Heart right ventricle (tissue), 16 donors: ENCODE measurements around the gene FOXJ2. TPM values are rescaled to one million over a fixed set of nuclear protein-coding genes. Genes with fewer than 3 reads are reported as not detected.

ENCODE experiments used
- ATAC-seq, 8 donors: fragments of 200-7000 bp; cut with Tn5 transposase; one replicate each; pipeline ENCODE4 v1.9.1; 2020; ENCODE audit warnings: mild to moderate bottlenecking in 8 of 8, moderate library complexity in 8 of 8, moderate number of reproducible peaks in 1 of 8
- DNase-seq, 2 donors: peaks; one replicate each; pipeline ENCODE4 v3.0.0-alpha.2; 2020
- H3K27ac ChIP-seq, 10 donors: fragments of 200-600 bp; sonication (generic) in 2 of 10; one replicate each; pipeline versions ENCODE4 v1.5.0 to v1.8.0; 2020 to 2022; ENCODE audit warnings: mild to moderate bottlenecking in 3 of 10
- H3K27me3 ChIP-seq, 7 donors: fragments of 200-600 bp; one replicate each; pipeline ENCODE4 v1.8.0; 2021 to 2022; ENCODE audit warnings: mild to moderate bottlenecking in 2 of 7
- H3K36me3 ChIP-seq, 9 donors: fragments of 200-600 bp; sonication (generic) in 1 of 9; one replicate each; pipeline versions ENCODE4 v1.5.0 to v1.8.0; 2020 to 2022; ENCODE audit warnings: mild to moderate bottlenecking in 2 of 9
- H3K4me1 ChIP-seq, 9 donors: fragments of 200-600 bp; sonication (generic) in 1 of 9; one replicate each; pipeline versions ENCODE4 v1.5.0 to v1.8.0; 2020 to 2022; ENCODE audit warnings: mild to moderate bottlenecking in 4 of 9
- H3K4me3 ChIP-seq, 10 donors: fragments of 200-600 bp; sonication (generic) in 2 of 10; one replicate each; pipeline versions ENCODE4 v1.5.0 to v1.8.0; 2020 to 2022; ENCODE audit warnings: mild to moderate bottlenecking in 7 of 10, moderate library complexity in 2 of 10
- H3K9me3 ChIP-seq, 11 donors: fragments of 200-600 bp in 10 of 11; sonication (generic) in 2 of 11; one replicate each; pipeline versions ENCODE4 v1.5.0 to v1.8.0; 2013 to 2022; ENCODE audit warnings: mild to moderate bottlenecking in 2 of 11, control low read depth in 1 of 11, moderate library complexity in 1 of 11
- WGBS, 2 donors: extraction: QIAGEN DNeasy Blood & Tissue Kit; methylation state at CpG; one replicate each; pipeline ENCODE4 v1.1.7; 2013; ENCODE audit warnings: inconsistent platforms in 1 of 2; 5-methylcytosine and 5-hydroxymethylcytosine counted together
- intact Hi-C, 10 donors: fragments of 100-400 bp; cut with DNase I; formaldehyde crosslinking; loops; one replicate each; pipeline versions ENCODE4 v1.11.1 to v1.14.2; 2022
- polyA plus RNA-seq, 2 donors: library from polyadenylated mRNA; stranded (reverse); fragments of 200-250 nt; gene quantifications; one replicate each; pipeline ENCODE4 v1.2.3, GENCODE V29; 2013
- total RNA-seq, 10 donors: library from RNA; stranded (reverse); fragmentation: NEBNext Ultra II Directional in 3 of 10; extraction: Animal tissue kit (Norgen Biotek cat#: 25700) in 3 of 10; gene quantifications; one replicate each; pipeline versions ENCODE4 v1.2.1 to v1.2.4, GENCODE V29; 2021 to 2023
- TF ChIP-seq, protein P1 (sequence below), 9 donors: fragments of 200-600 bp; sonication (generic) in 2 of 9; IDR thresholded peaks; one replicate each; pipeline versions ENCODE4 v1.5.0 to v1.8.0; 2021 to 2022; ENCODE audit warnings: antibody characterized with exemption in 9 of 9, mild to moderate bottlenecking in 5 of 9, moderate library complexity in 1 of 9
- donor health status: Arrhythmogenic right ventricular cardiomyopathy.
- donor health status: ischemic (EF 13 %, LVEDD 7.1; RV severe dilation, severe dysfunction).
- donor health status: healthy with polysubstance abuse.
- donor health status: DM: no; HTN: yes; CAD: no.
- donor health status: DM: no; HTN: no; CAD: no.
- donor health status: ischemic (EF 25% LVEDD 6.9; RV normal size, moderate dysfunction).
- donor health status: ischemic (EF 25% LVEDD 5.7; RV mildly dilated, moderate dysfunction).
- donor health status: healthy.
- donor health status: DM: yes; HTN: yes; CAD: no.
- donor health status: Ischemic cardiomyopathy.
- donor health status: ischemic (EF 35%, LVEDD 5.7; RV mildly dilated, moderate dysfunction).
- donor health status: nonischemic (EF 11% LVEDD 7.7; RV severe dilation, severe dysfunction).
- donor health status: DM: yes; HTN: yes; CAD: no.
- donor health status: PGD.
- donor health status: ischemic (EF 29% LVEDD 5.4; RV normal size, mild dysfunction).
- donor health status: nonischemic (EF 23%, LVEDD 6.1; RV moderate dilation, normal function).

Gene FOXJ2
- total and polyA plus RNA-seq, 12 donors, result 8.7 to 29.4 (median 23.6) TPM

- intact Hi-C loops, result no loop called here
- no peak overlapping the region for H3K4me3 ChIP-seq
- peaks cover 0 to 74% (median 29%) of the 10 kb centered on the region in 9 donors for H3K36me3 ChIP-seq
- peak overlapping the region in 1 of 10 donors; percentile 19 for H3K27ac ChIP-seq
- DNase-seq, result no peak
- ATAC-seq, result no peak
- H3K9me3 ChIP-seq, result no peaks in the 10 kb centered on the region
- H3K4me1 ChIP-seq, result peaks cover 0 to 77% (median 0%) of the 10 kb centered on the region in 9 donors
- TF ChIP-seq, protein P1, sequence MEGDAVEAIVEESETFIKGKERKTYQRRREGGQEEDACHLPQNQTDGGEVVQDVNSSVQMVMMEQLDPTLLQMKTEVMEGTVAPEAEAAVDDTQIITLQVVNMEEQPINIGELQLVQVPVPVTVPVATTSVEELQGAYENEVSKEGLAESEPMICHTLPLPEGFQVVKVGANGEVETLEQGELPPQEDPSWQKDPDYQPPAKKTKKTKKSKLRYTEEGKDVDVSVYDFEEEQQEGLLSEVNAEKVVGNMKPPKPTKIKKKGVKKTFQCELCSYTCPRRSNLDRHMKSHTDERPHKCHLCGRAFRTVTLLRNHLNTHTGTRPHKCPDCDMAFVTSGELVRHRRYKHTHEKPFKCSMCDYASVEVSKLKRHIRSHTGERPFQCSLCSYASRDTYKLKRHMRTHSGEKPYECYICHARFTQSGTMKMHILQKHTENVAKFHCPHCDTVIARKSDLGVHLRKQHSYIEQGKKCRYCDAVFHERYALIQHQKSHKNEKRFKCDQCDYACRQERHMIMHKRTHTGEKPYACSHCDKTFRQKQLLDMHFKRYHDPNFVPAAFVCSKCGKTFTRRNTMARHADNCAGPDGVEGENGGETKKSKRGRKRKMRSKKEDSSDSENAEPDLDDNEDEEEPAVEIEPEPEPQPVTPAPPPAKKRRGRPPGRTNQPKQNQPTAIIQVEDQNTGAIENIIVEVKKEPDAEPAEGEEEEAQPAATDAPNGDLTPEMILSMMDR (IDR thresholded peaks at IDR 0.05), result no peak
- no peaks in the 10 kb centered on the region for H3K27me3 ChIP-seq
- WGBS, 2 donors, result 77 to 86% methylated on average over 2 of the region's 2 CpGs
These were observed 22.3 kb downstream of the FOXJ2 start for GRCh38 chr12:8054816-8055215.

DNA sequence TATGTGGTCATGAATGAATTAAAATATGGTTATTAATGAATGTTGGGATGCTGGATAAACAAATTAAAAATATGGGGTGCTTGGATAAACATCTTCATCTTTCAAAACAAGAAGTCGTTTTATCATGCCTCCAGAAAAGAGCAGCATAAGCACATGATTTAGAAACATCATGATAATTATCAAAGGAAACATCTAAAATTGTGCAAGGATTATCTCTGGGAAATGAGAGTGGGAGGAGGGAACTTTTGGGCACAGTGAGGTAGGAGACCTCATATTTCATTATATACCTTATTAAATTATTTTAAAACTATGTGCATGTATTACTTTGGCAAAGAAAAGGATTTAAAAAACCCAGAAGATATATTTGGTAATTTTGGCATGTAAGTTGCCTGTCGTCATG is 24.8 kb downstream of the FOXJ2 start:
- intact Hi-C loops, result no loop called here
- H3K27me3 ChIP-seq, result no peaks in the 10 kb centered on the region
- DNase-seq (no peak), ATAC-seq (no peak)
- H3K27ac ChIP-seq, result peak overlapping the region in 1 of 10 donors; percentile 76
- TF ChIP-seq, protein P1 (IDR thresholded peaks at IDR 0.05), result no peak
- WGBS, 2 donors, result 74 to 76% methylated on average over 2 of the region's 2 CpGs
- peaks cover 0 to 83% (median 0%) of the 10 kb centered on the region in 9 donors for H3K4me1 ChIP-seq
- H3K4me3 ChIP-seq, result no peak overlapping the region
- H3K9me3 ChIP-seq, result no peaks in the 10 kb centered on the region
- H3K36me3 ChIP-seq, result peaks cover 0 to 58% (median 29%) of the 10 kb centered on the region in 9 donors

DNA sequence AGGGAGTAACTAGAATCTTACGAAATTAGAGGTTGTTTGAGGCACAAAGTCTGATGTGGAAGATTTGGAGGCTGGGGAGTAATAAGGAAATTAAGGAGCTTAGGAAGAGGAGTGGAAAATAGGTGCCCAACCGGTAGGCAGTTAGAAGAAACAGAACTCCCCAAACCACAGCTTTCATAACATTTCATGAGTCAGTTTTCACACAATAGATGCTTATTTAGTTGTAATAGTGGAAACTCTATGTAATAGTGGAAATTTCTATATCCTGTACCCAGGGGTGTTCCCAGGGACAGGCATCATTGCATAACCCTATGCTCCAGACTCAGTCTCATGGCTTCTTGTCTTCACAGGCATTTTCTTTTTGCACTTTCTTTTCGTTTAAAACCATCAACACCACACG is 25.3 kb downstream of the FOXJ2 start:
- WGBS, 2 donors, result 72 to 79% methylated on average over 4 of the region's 4 CpGs
- H3K4me3 ChIP-seq, result no peak overlapping the region
- H3K27me3 ChIP-seq, result no peaks in the 10 kb centered on the region
- intact Hi-C loops, result no loop called here
- peak overlapping the region in 2 of 10 donors; percentile 22 to 76 for H3K27ac ChIP-seq
- TF ChIP-seq, protein P1 (IDR thresholded peaks at IDR 0.05), result no peak
- DNase-seq (no peak), ATAC-seq (peak in 2 of 8 donors; percentile 35 to 81)
- H3K36me3 ChIP-seq, result peaks cover 0 to 53% (median 27%) of the 10 kb centered on the region in 9 donors
- H3K9me3 ChIP-seq, result no peaks in the 10 kb centered on the region
- peaks cover 0 to 78% (median 0%) of the 10 kb centered on the region in 9 donors for H3K4me1 ChIP-seq

- no peak for ATAC-seq
- DNase-seq, result no peak
- Histone ChIP-seq H3K4me1 (peaks cover 0 to 71% (median 0%) of the 10 kb centered on the region in 9 donors), H3K4me3 (no peak overlapping the region), H3K27me3 (no peaks in the 10 kb centered on the region), H3K36me3 (peaks cover 0 to 46% (median 20%) of the 10 kb centered on the region in 9 donors), H3K27ac (peak overlapping the region in 2 of 10 donors; percentile 22 to 76), H3K9me3 (no peaks in the 10 kb centered on the region)
- TF ChIP-seq, protein P1 (IDR thresholded peaks at IDR 0.05), result no peak
- intact Hi-C loops, result no loop called here
- WGBS, 2 donors, result 68 to 71% methylated on average over 6 of the region's 6 CpGs
These were observed 26.0 kb downstream of the FOXJ2 start for GRCh38 chr12:8058506-8058905.
